PC-3 (cell line): ENCODE measurements around the gene OR5K1.

ENCODE experiments used
- EZH2 ChIP-seq: fragments of 300-600 bp; sonication (generic); IDR thresholded peaks from one replicate; pipeline ENCODE4 v1.6.1; 2017; ENCODE audit warnings: antibody characterized with exemption, mild to moderate bottlenecking, low read length; ENCODE audit not compliant: unreplicated experiment
- TF ChIP-seq, protein P1 (sequence below): fragments of 300-600 bp; sonication (generic); conservative IDR thresholded peaks from 2 replicates; pipeline ENCODE4 v1.5.1; 2017; ENCODE audit warnings: antibody characterized with exemption, low read depth, mild to moderate bottlenecking, low read length

DNA sequence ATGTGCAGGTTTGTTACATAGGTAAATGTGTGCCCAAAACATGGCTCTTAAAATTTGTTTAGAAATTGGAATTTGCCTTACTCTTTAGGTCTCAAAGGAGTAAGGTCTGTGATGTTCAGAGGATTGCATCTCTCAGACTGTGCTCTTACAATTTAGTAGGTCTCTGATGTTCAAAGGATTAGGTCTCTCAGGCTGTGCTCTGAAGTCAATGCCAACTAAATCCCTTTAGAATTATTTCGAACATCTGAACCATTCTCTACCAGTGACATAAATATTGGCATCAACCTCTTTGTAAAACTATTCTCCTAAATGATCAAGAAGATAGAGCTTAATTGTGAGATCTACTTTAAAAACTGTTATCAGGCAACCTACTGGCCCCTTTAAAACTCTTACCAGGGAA is at the start of gene OR5K1:
- TF ChIP-seq, protein P1, sequence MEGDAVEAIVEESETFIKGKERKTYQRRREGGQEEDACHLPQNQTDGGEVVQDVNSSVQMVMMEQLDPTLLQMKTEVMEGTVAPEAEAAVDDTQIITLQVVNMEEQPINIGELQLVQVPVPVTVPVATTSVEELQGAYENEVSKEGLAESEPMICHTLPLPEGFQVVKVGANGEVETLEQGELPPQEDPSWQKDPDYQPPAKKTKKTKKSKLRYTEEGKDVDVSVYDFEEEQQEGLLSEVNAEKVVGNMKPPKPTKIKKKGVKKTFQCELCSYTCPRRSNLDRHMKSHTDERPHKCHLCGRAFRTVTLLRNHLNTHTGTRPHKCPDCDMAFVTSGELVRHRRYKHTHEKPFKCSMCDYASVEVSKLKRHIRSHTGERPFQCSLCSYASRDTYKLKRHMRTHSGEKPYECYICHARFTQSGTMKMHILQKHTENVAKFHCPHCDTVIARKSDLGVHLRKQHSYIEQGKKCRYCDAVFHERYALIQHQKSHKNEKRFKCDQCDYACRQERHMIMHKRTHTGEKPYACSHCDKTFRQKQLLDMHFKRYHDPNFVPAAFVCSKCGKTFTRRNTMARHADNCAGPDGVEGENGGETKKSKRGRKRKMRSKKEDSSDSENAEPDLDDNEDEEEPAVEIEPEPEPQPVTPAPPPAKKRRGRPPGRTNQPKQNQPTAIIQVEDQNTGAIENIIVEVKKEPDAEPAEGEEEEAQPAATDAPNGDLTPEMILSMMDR = no peak
- TF ChIP-seq EZH2 = no peak
